K562 (cell line): Measurements from ENCODE around the gene KLK15. TPM values are rescaled to one million over a fixed set of nuclear protein-coding genes. Genes with fewer than 3 reads are reported as not detected.

Source experiments
- ARHGAP35 ChIP-seq: fragments of 450-650 bp; IDR thresholded peaks from 2 replicates; pipeline ENCODE4 v1.6.1; 2018; ENCODE audit not compliant: partially characterized antibody
- FOXK1 ChIP-seq: sonication (generic); formaldehyde crosslinking; IDR thresholded peaks from 2 replicates; pipeline ENCODE4 v1.8.0; 2022; ENCODE audit warnings: missing genetic modification reagents, mild to moderate bottlenecking, borderline replicate concordance
- GATAD2A ChIP-seq: fragments of 450-650 bp; IDR thresholded peaks from 2 replicates; pipeline ENCODE4 v1.6.1; 2017
- HES1 ChIP-seq: fragments of 450-650 bp; IDR thresholded peaks from 2 replicates; pipeline ENCODE4 v1.6.1; 2016; ENCODE audit warnings: low read depth, mild to moderate bottlenecking, moderate library complexity
- HLTF ChIP-seq: fragments of 450-650 bp; IDR thresholded peaks from 2 replicates; pipeline ENCODE4 v1.6.1; 2016
- KDM2B ChIP-seq: fragments of 250-450 bp; sonication (Bioruptor Pico); IDR thresholded peaks from 2 replicates; pipeline ENCODE4 v1.8.0; 2021; ENCODE audit warnings: mild to moderate bottlenecking, moderate library complexity
- KHSRP ChIP-seq: fragments of 450-650 bp; IDR thresholded peaks from 2 replicates; pipeline ENCODE4 v1.6.1; 2017
- MEIS2 ChIP-seq: fragments of 450-650 bp; IDR thresholded peaks from 2 replicates; pipeline ENCODE4 v1.6.1; 2014; ENCODE audit warnings: mild to moderate bottlenecking; ENCODE audit not compliant: partially characterized antibody
- STAG1 ChIP-seq: sonication (generic); formaldehyde crosslinking; IDR thresholded peaks from 2 replicates; pipeline ENCODE4 v1.5.0; 2020; ENCODE audit warnings: missing genetic modification reagents, borderline replicate concordance
- TFAM ChIP-seq: fragments of 250-450 bp; sonication (Bioruptor Pico); conservative IDR thresholded peaks from 2 replicates; pipeline ENCODE4 v1.5.0; 2021; ENCODE audit warnings: mild to moderate bottlenecking, moderate library complexity
- ZBTB33 ChIP-seq: sonication (generic); formaldehyde crosslinking; IDR thresholded peaks from 2 replicates; pipeline ENCODE4 v1.8.1; 2023; ENCODE audit warnings: mild to moderate bottlenecking, missing genetic modification reagents
- ZNF3 ChIP-seq: fragments of 250-450 bp; sonication (Bioruptor Pico); IDR thresholded peaks from 2 replicates; pipeline ENCODE4 v1.5.0; 2021; ENCODE audit warnings: mild to moderate bottlenecking, moderate library complexity
- ZNF57 ChIP-seq: fragments of 450-650 bp; formaldehyde crosslinking; IDR thresholded peaks from 2 replicates; pipeline ENCODE4 v1.4.0; 2020; ENCODE audit warnings: mild to moderate bottlenecking, moderate library complexity
- ZNF584 ChIP-seq: fragments of 200-800 bp; sonication (Bioruptor generic); IDR thresholded peaks from 2 replicates; pipeline ENCODE4 v1.6.1; 2016; ENCODE audit warnings: low read depth, mild to moderate bottlenecking, missing genetic modification characterization, missing compliant biosample characterization
- polyA plus RNA-seq, 8 experiments: library from polyadenylated mRNA; depleted of rRNA in 4 of 8; stranded (reverse) in 5 of 8; unstranded in 3 of 8; fragments of >200 nt; fragmentation: Nextera tagmentation in 2 of 8; fragmentation: Illumina TruSeq in 1 of 8; extraction: Ambion mirVana in 2 of 8; extraction: Trizol in 1 of 8; gene quantifications; 2 replicates each; pipeline versions ENCODE4 v1.2.1 to v1.2.3, GENCODE V29; 2011 to 2014; ENCODE audit warnings: inconsistent platforms in 1 of 8, missing spikeins in 1 of 8
- total RNA-seq, 7 experiments: library from RNA; depleted of rRNA in 6 of 7; stranded (reverse); fragments of >200 nt in 6 of 7; fragmentation: Illumina TruSeq in 2 of 7; extraction: Trizol in 2 of 7; gene quantifications; 2 replicates each; pipeline versions ENCODE4 v1.2.1 to v1.2.3, GENCODE V29; 2011 to 2021; ENCODE audit warnings: low replicate concordance in 1 of 7
- TF ChIP-seq, protein P1 (sequence below): sonication (generic); formaldehyde crosslinking; IDR thresholded peaks from 2 replicates; pipeline ENCODE4 v1.8.1; 2022; ENCODE audit warnings: missing genetic modification reagents
- TF ChIP-seq, protein P2 (sequence below): fragments of 250-450 bp; sonication (Bioruptor Pico); IDR thresholded peaks from 2 replicates; pipeline ENCODE4 v1.4.0; 2020; ENCODE audit warnings: mild to moderate bottlenecking, moderate library complexity
- TF ChIP-seq, protein P3 (sequence below): fragments of 250-450 bp; sonication (Bioruptor Pico); IDR thresholded peaks from 2 replicates; pipeline ENCODE4 v1.5.0; 2020; ENCODE audit warnings: mild to moderate bottlenecking, borderline replicate concordance

KLK15 gene
- total and polyA plus RNA-seq, 9 of the 15 experiments (the other 6 are each of a cell fraction or from before 2014, with no cell fraction given), result not detected

DNA sequence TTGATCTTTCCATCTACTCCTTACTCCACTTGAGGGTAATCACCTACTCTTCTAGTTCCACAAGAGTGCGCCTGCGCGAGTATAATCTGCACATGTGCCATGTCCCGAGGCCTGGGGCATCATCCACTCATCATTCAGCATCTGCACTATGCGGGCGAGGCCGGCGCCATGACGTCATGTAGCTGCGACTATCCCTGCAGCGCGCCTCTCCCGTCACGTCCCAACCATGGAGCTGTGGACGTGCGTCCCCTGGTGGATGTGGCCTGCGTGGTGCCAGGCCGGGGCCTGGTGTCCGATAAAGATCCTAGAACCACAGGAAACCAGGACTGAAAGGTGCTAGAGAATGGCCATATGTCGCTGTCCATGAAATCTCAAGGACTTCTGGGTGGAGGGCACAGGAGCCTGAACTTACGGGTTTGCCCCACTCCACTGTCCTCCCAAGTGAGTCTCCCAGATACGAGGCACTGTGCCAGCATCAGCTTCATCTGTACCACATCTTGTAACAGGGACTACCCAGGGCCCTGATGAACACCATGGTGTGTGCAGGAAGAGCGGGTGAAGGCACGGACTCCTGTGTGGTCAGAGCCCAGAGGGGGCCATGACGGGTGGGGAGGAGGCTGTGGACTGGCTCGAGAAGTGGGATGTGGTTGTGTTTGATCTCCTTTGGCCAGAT is 37.2 kb upstream of the KLK15 start (continued):
- TF ChIP-seq HES1 (no peak), KDM2B (CRISPR knock-in tag) (no peak), ZBTB33 (peak; percentile 82), GATAD2A (peak; percentile 51; the same call in 1 of the 2 replicates), KHSRP (peak; percentile 91), ZNF3 (no peak), ZNF57 (CRISPR knock-in tag) (no peak), FOXK1 (CRISPR knock-in tag) (peak; percentile 93; the same call in 1 of the 2 replicates), ZNF584 (CRISPR knock-in tag) (peak; percentile 67; the same call in 1 of the 2 replicates), TFAM (CRISPR knock-in tag) (no peak), STAG1 (CRISPR knock-in tag) (peak; percentile 70; the same call in 1 of the 2 replicates), MEIS2 (peak; percentile 79), HLTF (no peak), ARHGAP35 (no peak)
- TF ChIP-seq, protein P1, sequence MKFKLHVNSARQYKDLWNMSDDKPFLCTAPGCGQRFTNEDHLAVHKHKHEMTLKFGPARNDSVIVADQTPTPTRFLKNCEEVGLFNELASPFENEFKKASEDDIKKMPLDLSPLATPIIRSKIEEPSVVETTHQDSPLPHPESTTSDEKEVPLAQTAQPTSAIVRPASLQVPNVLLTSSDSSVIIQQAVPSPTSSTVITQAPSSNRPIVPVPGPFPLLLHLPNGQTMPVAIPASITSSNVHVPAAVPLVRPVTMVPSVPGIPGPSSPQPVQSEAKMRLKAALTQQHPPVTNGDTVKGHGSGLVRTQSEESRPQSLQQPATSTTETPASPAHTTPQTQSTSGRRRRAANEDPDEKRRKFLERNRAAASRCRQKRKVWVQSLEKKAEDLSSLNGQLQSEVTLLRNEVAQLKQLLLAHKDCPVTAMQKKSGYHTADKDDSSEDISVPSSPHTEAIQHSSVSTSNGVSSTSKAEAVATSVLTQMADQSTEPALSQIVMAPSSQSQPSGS (CRISPR knock-in tag), result peak; percentile 33; the same call in 1 of the 2 replicates
- TF ChIP-seq, protein P2, sequence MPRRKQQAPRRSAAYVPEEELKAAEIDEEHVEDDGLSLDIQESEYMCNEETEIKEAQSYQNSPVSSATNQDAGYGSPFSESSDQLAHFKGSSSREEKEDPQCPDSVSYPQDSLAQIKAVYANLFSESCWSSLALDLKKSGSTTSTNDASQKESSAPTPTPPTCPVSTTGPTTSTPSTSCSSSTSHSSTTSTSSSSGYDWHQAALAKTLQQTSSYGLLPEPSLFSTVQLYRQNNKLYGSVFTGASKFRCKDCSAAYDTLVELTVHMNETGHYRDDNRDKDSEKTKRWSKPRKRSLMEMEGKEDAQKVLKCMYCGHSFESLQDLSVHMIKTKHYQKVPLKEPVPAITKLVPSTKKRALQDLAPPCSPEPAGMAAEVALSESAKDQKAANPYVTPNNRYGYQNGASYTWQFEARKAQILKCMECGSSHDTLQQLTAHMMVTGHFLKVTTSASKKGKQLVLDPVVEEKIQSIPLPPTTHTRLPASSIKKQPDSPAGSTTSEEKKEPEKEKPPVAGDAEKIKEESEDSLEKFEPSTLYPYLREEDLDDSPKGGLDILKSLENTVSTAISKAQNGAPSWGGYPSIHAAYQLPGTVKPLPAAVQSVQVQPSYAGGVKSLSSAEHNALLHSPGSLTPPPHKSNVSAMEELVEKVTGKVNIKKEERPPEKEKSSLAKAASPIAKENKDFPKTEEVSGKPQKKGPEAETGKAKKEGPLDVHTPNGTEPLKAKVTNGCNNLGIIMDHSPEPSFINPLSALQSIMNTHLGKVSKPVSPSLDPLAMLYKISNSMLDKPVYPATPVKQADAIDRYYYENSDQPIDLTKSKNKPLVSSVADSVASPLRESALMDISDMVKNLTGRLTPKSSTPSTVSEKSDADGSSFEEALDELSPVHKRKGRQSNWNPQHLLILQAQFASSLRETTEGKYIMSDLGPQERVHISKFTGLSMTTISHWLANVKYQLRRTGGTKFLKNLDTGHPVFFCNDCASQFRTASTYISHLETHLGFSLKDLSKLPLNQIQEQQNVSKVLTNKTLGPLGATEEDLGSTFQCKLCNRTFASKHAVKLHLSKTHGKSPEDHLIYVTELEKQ (CRISPR knock-in tag), result no peak
- TF ChIP-seq, protein P3, sequence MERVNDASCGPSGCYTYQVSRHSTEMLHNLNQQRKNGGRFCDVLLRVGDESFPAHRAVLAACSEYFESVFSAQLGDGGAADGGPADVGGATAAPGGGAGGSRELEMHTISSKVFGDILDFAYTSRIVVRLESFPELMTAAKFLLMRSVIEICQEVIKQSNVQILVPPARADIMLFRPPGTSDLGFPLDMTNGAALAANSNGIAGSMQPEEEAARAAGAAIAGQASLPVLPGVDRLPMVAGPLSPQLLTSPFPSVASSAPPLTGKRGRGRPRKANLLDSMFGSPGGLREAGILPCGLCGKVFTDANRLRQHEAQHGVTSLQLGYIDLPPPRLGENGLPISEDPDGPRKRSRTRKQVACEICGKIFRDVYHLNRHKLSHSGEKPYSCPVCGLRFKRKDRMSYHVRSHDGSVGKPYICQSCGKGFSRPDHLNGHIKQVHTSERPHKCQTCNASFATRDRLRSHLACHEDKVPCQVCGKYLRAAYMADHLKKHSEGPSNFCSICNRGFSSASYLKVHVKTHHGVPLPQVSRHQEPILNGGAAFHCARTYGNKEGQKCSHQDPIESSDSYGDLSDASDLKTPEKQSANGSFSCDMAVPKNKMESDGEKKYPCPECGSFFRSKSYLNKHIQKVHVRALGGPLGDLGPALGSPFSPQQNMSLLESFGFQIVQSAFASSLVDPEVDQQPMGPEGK (CRISPR knock-in tag), result no peak
